D341Med (cell line): ENCODE measurements around the gene ELOB.

Experiments used
- DNase-seq: peaks from one replicate; pipeline ENCODE4 v3.0.0; 2012; ENCODE audit warnings: low spot score

The ELOB gene

GRCh38 chr16:2810651-2811050 is 33.6 kb upstream of the ELOB start:
- DNase-seq, result no peak

- no peak for DNase-seq
Observed at GRCh38 chr16:2809149-2809760, 32.2 kb upstream of the ELOB start.

GRCh38 chr16:2808181-2808580 is 31.1 kb upstream of the ELOB start:
- DNase-seq, result no peak

- DNase-seq, result no peak
Observed at GRCh38 chr16:2806286-2806685, 29.2 kb upstream of the ELOB start.

GRCh38 chr16:2804728-2805127 is 27.6 kb upstream of the ELOB start:
- no peak for DNase-seq

GRCh38 chr16:2803545-2804195 is 26.6 kb upstream of the ELOB start:
- no peak for DNase-seq

GRCh38 chr16:2799859-2800226 is 22.8 kb upstream of the ELOB start:
- DNase-seq, result no peak

- no peak for DNase-seq
Observed at GRCh38 chr16:2799205-2799858, 22.3 kb upstream of the ELOB start.

- peak; percentile 28 for DNase-seq
Observed at GRCh38 chr16:2798723-2799204, 21.7 kb upstream of the ELOB start.

- DNase-seq, result no peak
Observed at GRCh38 chr16:2795395-2796143, 18.5 kb upstream of the ELOB start.

GRCh38 chr16:2792940-2793339 is 15.9 kb upstream of the ELOB start:
- DNase-seq, result no peak

- peak; percentile 16 for DNase-seq
Observed at GRCh38 chr16:2791174-2791573, 14.1 kb upstream of the ELOB start.

GRCh38 chr16:2790631-2791030 is 13.6 kb upstream of the ELOB start:
- peak; percentile 9 for DNase-seq

- DNase-seq, result no peak
Observed at GRCh38 chr16:2787961-2788360, 10.9 kb upstream of the ELOB start.

- no peak for DNase-seq
Observed at GRCh38 chr16:2787406-2787805, 10.3 kb upstream of the ELOB start, which contains the start of gene PRSS33. Gene PRSS33, minus strand, starts transcription at chr16:2787560. Its CDS starts 1,013 bp downstream, at chr16:2786547.

GRCh38 chr16:2786826-2787151 is 9.7 kb upstream of the ELOB start:
- DNase-seq, result no peak

- no peak for DNase-seq
Observed at GRCh38 chr16:2786061-2786825, 9.2 kb upstream of the ELOB start.

- peak; percentile 43 for DNase-seq
Observed at GRCh38 chr16:2785101-2785991, 8.3 kb upstream of the ELOB start.

GRCh38 chr16:2784358-2785100 is 7.4 kb upstream of the ELOB start:
- DNase-seq, result peak; percentile 27
